Mesothelial cell of epicardium (in vitro differentiated cells): ENCODE measurements around the gene PCED1B. TPM values are rescaled to one million over a fixed set of nuclear protein-coding genes. Genes with fewer than 3 reads are reported as not detected.

Experiments used
- DNase-seq, 2 experiments: peaks; one replicate each; pipeline ENCODE4 v3.0.0; 2021; ENCODE audit warnings: low spot score in 2 of 2; ENCODE audit not compliant: unreplicated experiment in 2 of 2
- H3K27ac Mint-ChIP-seq: 2 replicates; pipeline ENCODE4 v1.8.0; 2021; ENCODE audit warnings: mixed read lengths
- H3K27me3 Mint-ChIP-seq: 2 replicates; pipeline ENCODE4 v1.8.0; 2021; ENCODE audit warnings: low read depth, mixed read lengths
- H3K36me3 Mint-ChIP-seq: 2 replicates; pipeline ENCODE4 v1.8.0; 2021; ENCODE audit warnings: mixed read lengths
- H3K4me1 Mint-ChIP-seq: 2 replicates; pipeline ENCODE4 v1.8.0; 2021; ENCODE audit warnings: mixed read lengths
- H3K4me3 Mint-ChIP-seq: 2 replicates; pipeline ENCODE4 v1.8.0; 2021; ENCODE audit warnings: mild to moderate bottlenecking, moderate library complexity, mixed read lengths
- H3K9me3 Mint-ChIP-seq: 2 replicates; pipeline ENCODE4 v1.8.0; 2021; ENCODE audit warnings: mixed read lengths
- total RNA-seq: library from RNA; stranded (reverse); gene quantifications from 3 replicates; pipeline ENCODE4 v1.2.1, GENCODE V29; 2021
- TF ChIP-seq, protein P1 (sequence below): fragments of 200-600 bp; sonication (generic); IDR thresholded peaks from one replicate; pipeline ENCODE4 v1.5.0; 2021; ENCODE audit warnings: antibody characterized with exemption; ENCODE audit not compliant: unreplicated experiment

The PCED1B gene
- total RNA-seq, 1 donor from 2014 or later, result 2.8 TPM

DNA sequence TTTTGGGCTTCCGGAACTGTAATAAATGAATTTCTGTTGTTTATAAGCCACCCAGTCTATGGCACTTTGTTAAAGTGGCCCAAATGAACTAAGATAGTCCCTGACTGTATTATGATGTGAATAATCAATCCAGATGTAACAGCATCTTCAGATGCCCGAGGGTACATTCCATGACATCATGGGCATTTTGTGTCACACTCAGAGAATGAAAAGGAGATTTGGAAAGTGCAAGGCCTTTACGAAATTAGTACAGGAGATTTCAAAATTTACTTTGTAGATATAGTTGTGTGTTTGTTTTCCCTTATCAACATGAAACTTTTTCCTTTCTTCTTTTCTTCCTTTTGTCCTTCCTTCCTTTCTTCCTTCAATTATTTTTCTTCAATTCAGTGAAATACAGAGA, 54.6 kb downstream of the PCED1B start:
- no peaks in the 10 kb centered on the region for H3K4me1 Mint-ChIP-seq
- TF ChIP-seq, protein P1, sequence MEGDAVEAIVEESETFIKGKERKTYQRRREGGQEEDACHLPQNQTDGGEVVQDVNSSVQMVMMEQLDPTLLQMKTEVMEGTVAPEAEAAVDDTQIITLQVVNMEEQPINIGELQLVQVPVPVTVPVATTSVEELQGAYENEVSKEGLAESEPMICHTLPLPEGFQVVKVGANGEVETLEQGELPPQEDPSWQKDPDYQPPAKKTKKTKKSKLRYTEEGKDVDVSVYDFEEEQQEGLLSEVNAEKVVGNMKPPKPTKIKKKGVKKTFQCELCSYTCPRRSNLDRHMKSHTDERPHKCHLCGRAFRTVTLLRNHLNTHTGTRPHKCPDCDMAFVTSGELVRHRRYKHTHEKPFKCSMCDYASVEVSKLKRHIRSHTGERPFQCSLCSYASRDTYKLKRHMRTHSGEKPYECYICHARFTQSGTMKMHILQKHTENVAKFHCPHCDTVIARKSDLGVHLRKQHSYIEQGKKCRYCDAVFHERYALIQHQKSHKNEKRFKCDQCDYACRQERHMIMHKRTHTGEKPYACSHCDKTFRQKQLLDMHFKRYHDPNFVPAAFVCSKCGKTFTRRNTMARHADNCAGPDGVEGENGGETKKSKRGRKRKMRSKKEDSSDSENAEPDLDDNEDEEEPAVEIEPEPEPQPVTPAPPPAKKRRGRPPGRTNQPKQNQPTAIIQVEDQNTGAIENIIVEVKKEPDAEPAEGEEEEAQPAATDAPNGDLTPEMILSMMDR, result no peak
- no peak for DNase-seq
- H3K27ac Mint-ChIP-seq, result no peak overlapping the region
- H3K27me3 Mint-ChIP-seq, result no peaks in the 10 kb centered on the region
- no peak overlapping the region for H3K4me3 Mint-ChIP-seq
- H3K9me3 Mint-ChIP-seq, result peaks cover 3% of the 10 kb centered on the region
- H3K36me3 Mint-ChIP-seq, result no peaks in the 10 kb centered on the region

DNA sequence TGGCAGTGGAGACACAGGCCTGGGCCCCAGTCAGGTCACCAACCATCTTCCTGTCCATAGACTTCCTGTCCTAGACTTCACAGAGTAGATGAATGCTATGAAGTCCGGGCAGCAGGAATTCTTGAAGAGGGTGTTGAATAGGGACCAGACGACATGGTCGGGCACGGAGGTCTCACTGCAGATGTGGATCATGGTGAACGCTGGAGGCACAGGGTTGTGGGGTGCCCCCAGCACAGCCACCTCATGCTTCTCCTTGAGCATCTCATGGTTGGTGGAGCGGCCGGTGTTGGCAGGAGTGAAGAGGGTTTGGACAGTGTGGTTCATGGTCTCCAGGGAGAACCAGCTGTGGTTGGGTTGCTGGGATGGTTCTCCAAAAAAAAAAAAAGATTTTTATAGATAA, 56.2 kb downstream of the PCED1B start:
- DNase-seq, result no peak
- Mint-ChIP-seq H3K9me3 (peaks cover 11% of the 10 kb centered on the region), H3K36me3 (no peaks in the 10 kb centered on the region), H3K4me1 (no peaks in the 10 kb centered on the region), H3K27me3 (no peaks in the 10 kb centered on the region), H3K27ac (no peak overlapping the region), H3K4me3 (no peak overlapping the region)
- TF ChIP-seq, protein P1, result no peak

DNA sequence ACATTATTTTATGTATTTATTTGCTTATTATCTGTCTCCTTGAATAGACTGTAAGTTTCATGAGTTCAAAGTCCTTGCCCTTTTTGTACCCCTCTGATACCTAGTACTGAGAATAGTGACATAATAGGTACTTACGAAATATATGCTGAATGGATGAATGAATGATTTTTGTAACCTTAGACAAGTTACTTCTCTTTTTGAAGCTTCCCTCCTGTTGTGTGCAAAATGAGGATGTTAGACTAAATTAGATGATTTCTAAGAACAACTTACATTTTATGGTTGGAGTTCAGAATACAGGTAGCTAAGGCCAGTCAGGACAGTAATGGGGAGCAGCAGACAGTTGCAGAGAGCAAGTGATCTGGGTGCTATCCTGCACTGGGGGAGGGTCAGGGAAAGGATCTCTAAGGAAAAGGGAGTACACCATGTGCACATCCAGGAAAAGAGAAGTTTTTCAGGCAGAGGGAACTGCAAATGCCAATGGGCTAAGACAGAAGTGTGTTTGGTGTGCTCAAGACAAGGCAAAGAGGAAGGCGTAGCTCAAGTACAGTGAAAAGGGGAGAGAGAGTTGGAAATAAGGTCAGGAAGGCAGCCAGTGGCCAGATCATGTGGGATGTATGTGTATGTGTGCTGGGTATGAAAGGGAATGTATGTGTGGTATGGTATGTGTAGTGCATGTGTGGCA, 59.7 kb downstream of the PCED1B start:
- TF ChIP-seq, protein P1, result no peak
- no peak overlapping the region for H3K4me3 Mint-ChIP-seq
- H3K4me1 Mint-ChIP-seq, result no peaks in the 10 kb centered on the region
- peaks cover 17% of the 10 kb centered on the region for H3K9me3 Mint-ChIP-seq
- H3K36me3 Mint-ChIP-seq, result no peaks in the 10 kb centered on the region
- no peak for DNase-seq
- H3K27me3 Mint-ChIP-seq, result no peaks in the 10 kb centered on the region
- H3K27ac Mint-ChIP-seq, result no peak overlapping the region

GRCh38 chr12:47141459-47141858, 62.0 kb downstream of the PCED1B start:
- no peak for DNase-seq

DNA sequence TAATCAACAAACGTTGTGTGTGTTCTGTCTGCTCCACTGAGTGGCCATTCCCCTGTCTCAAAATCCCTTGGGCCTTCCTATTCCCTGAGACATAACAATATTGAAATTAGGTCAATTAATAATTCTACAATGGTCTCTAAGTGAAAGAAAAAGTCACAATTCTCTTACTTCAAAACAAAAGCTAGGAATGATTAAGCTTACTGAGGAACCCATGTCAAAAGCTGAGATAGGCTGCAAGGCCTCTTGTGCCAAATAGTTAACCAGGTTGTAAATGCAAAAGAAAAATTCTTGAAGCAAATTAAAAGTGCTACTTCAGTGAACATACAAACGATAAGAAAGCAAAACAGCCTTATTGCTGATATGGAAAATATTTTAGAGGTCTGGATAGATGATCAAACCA, 65.3 kb downstream of the PCED1B start:
- no peaks in the 10 kb centered on the region for H3K27me3 Mint-ChIP-seq
- no peaks in the 10 kb centered on the region for H3K4me1 Mint-ChIP-seq
- no peak overlapping the region for H3K27ac Mint-ChIP-seq
- no peak for DNase-seq
- H3K4me3 Mint-ChIP-seq, result no peak overlapping the region
- no peaks in the 10 kb centered on the region for H3K36me3 Mint-ChIP-seq
- TF ChIP-seq, protein P1, result no peak
- H3K9me3 Mint-ChIP-seq, result peaks cover 13% of the 10 kb centered on the region

More at GRCh38 chr12:47141459-47141858, 62.0 kb downstream of the PCED1B start:
- TF ChIP-seq, protein P1, result no peak
- H3K36me3 Mint-ChIP-seq, result no peaks in the 10 kb centered on the region
- no peaks in the 10 kb centered on the region for H3K27me3 Mint-ChIP-seq
- no peak overlapping the region for H3K27ac Mint-ChIP-seq
- no peaks in the 10 kb centered on the region for H3K4me1 Mint-ChIP-seq
- H3K9me3 Mint-ChIP-seq, result peaks cover 24% of the 10 kb centered on the region
- no peak overlapping the region for H3K4me3 Mint-ChIP-seq
